Stimulated activated effector memory CD8-positive, alpha-beta T cell treated with anti-CD3 and anti-CD28 coated beads, Interleukin-12 subunit alpha, Interleukin-12 subunit beta, amount 100 ng/mL, for 72 hours (primary cell): Measurements from ENCODE around the gene ARPC4.
A peak's percentile ranks its signal among the peaks of the same experiment; 100 is the strongest.

Experiments used
- ATAC-seq: fragments of 150-1000 bp; cut with Tn5 transposase; 2 replicates; pipeline ENCODE4 v1.10.0; 2021
- DNase-seq, 2 donors: peaks; one replicate each; pipeline ENCODE4 v3.0.0; 2021 to 2022; ENCODE audit warnings: low spot score in 2 of 2
- H3K27ac Mint-ChIP-seq: one replicate; pipeline ENCODE4 v1.8.0; 2022; ENCODE audit warnings: mild to moderate bottlenecking, mixed read lengths
- H3K36me3 Mint-ChIP-seq: one replicate; pipeline ENCODE4 v1.8.0; 2022; ENCODE audit warnings: mild to moderate bottlenecking, mixed read lengths
- H3K4me1 Mint-ChIP-seq: one replicate; pipeline ENCODE4 v1.8.0; 2022; ENCODE audit warnings: mixed read lengths
- H3K4me3 Mint-ChIP-seq: one replicate; pipeline ENCODE4 v1.8.0; 2022; ENCODE audit warnings: mild to moderate bottlenecking, mixed read lengths
- H3K9me3 Mint-ChIP-seq: one replicate; pipeline ENCODE4 v1.8.0; 2022; ENCODE audit warnings: mixed read lengths

Gene ARPC4

DNA sequence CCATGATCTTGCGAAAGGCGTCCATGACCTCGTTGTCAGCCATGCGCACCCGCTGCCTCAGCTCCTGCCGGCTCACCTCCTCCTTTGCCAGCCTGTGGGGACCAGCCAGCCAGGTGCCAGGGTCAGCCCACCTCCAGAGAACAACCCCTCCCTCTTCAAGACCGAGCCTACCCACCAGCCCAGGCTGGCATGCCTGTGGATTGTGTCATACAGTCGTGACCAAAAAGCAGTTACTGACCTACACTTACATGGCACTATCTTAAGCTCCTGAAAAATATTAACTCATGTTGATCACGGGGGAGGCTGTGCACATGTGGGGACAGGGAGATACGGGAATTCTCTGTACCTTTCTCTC lies 12.4 kb upstream of the ARPC4 start:
- H3K4me1 Mint-ChIP-seq, result peaks cover 73% of the 10 kb centered on the region
- peak overlapping the region; percentile 71 for H3K4me3 Mint-ChIP-seq
- H3K36me3 Mint-ChIP-seq, result peaks cover 80% of the 10 kb centered on the region
- DNase-seq, result no peak
- ATAC-seq, result peak; percentile 4
- peak overlapping the region; percentile 99 for H3K27ac Mint-ChIP-seq
- no peaks in the 10 kb centered on the region for H3K9me3 Mint-ChIP-seq

DNA sequence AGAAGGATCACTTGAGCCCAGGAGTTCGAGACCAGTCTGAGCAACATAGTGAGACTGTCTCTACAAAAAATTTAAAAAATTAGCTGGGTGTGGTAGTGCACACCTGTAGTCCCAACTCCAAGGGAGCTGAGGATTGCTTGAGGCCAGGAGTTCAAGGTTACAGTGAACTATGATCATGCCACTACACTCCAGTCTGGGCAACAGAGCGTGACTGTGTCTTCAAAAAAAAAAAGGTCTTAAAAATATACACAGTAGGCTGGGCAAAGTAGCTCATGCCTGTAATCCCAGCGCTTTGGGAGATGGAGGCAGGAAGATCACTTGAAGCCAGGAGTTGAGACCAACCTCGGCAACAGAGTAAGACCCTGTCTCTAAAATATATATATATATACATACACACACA lies 12.0 kb upstream of the ARPC4 start:
- H3K27ac Mint-ChIP-seq, result peak overlapping the region; percentile 99
- peak overlapping the region; percentile 71 for H3K4me3 Mint-ChIP-seq
- peaks cover 85% of the 10 kb centered on the region for H3K36me3 Mint-ChIP-seq
- DNase-seq (no peak), ATAC-seq (no peak)
- no peaks in the 10 kb centered on the region for H3K9me3 Mint-ChIP-seq
- H3K4me1 Mint-ChIP-seq, result peaks cover 73% of the 10 kb centered on the region

DNA sequence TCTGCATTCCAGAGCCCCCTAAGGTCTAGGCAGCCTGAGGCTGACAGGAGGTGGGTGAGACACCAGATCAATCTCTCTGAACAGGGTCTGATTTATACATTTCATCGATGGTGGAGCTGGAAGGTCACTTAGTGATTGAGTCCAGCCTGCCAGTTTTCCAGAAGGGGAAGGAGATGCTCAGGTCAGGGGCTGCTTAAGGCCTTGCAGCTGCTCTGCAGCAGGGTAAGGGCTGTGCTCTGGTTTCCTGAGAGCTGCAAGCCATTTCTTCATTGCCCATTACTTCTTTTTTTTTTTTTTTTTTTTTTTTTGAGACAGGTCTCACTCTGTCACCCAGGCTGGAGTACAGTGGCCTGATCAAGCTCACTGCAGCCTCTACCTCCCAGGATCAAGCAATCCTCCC lies 11.3 kb upstream of the ARPC4 start:
- no peak for ATAC-seq
- no peak for DNase-seq
- Mint-ChIP-seq H3K36me3 (peaks cover 87% of the 10 kb centered on the region), H3K9me3 (no peaks in the 10 kb centered on the region), H3K4me1 (peaks cover 67% of the 10 kb centered on the region), H3K27ac (peak overlapping the region; percentile 99), H3K4me3 (no peak overlapping the region)

DNA sequence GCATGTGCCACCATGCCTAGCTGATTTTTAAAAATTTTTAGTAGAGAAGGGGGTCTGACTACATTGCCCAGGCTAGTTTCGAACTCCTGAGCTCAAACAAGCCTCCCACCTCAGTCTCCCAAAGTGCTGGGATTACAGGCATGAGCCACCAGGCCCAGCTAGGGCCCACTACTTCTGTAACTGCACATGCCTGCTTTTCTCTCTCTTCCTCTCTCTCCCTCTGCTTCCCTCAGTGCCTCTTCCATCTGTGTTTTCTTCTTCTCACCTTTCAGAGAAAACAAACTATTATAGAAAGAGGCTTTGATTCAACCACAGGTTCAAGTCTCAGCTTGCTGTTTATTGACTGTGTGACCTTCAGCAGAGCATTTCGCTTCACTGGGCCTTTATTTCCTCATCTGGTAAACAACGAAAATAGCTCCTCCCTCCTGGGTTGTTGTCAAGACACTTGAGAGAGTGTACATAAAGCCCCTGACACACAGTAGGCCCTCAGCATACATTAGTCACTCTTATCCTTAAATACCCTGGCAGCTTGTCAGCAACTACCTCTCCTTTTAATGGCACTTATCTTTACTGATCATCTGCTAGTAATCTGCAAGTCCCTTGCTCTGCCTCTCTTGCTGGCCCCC lies 10.8 kb upstream of the ARPC4 start:
- no peak overlapping the region for H3K4me3 Mint-ChIP-seq
- H3K27ac Mint-ChIP-seq, result peak overlapping the region; percentile 99
- H3K36me3 Mint-ChIP-seq, result peaks cover 91% of the 10 kb centered on the region
- ATAC-seq, result no peak
- no peak for DNase-seq
- H3K9me3 Mint-ChIP-seq, result no peaks in the 10 kb centered on the region
- peaks cover 62% of the 10 kb centered on the region for H3K4me1 Mint-ChIP-seq

DNA sequence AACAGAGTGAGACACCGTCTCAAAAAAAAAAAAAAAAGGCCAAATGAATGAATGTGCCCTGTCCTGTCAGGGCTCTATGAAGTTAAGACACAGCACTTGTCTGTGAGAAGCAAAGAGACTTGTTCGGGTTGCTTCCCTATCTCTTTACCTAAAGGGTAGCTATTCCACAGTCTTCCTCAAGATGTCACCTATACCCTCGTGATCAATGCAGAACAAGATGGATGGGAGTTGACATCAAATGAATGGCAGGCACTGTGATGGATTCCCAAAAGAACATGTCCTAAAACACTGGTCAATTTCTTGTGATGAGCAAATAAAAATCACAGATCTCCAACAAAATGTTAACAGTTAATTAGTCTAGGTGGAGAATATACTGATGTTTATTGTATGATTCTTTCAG lies 10.1 kb upstream of the ARPC4 start:
- DNase-seq (no peak), ATAC-seq (no peak)
- H3K27ac Mint-ChIP-seq, result peak overlapping the region; percentile 99

DNA sequence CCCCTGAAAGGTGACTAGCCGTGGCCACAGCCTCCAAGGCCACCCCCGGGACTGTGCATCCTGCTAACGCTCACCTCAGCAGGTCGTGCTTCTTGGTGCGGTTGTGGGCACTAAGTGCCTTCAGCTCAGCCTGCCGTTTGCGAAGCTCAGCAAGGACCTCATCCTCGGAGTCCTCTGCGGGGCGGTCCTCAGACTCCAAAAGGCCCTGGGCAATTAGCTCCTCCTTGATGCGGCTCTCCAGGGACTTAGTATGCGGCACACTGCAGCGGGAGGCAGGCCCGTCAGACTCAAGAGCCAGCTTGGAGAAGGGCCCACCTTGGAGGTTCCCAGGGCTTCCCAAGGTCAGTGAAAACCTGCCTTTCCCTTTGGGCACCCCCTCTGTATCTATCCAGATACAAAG lies 8.9 kb upstream of the ARPC4 start:
- Mint-ChIP-seq H3K27ac (no peak overlapping the region), H3K4me3 (no peak overlapping the region), H3K9me3 (no peaks in the 10 kb centered on the region), H3K36me3 (peaks cover 100% of the 10 kb centered on the region), H3K4me1 (peaks cover 52% of the 10 kb centered on the region)
- no peak for ATAC-seq
- DNase-seq, result no peak

More for the DNA sequence above, 10.1 kb upstream of the ARPC4 start:
- H3K4me1 Mint-ChIP-seq, result peaks cover 60% of the 10 kb centered on the region
- H3K36me3 Mint-ChIP-seq, result peaks cover 97% of the 10 kb centered on the region
- H3K4me3 Mint-ChIP-seq, result no peak overlapping the region
- no peaks in the 10 kb centered on the region for H3K9me3 Mint-ChIP-seq

DNA sequence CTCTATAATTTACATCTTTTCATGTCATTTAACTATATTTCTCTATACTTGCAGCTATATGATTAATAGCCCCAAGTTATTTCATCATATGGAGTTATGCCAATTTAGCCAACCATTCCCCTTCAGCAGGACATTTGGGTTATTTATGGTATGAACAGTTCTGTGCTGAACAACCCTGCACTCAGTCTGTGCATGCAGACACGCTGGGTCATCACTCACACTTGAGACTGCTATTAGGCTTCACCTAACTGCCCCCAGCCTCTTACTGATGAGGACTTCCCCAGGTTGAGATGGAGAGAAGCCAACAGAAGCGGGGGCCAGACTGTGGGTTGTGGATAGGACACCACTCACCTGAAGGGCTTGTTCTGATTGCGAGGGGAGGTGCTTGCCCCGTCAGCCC lies 7.9 kb upstream of the ARPC4 start:
- peak overlapping the region; percentile 54 for H3K27ac Mint-ChIP-seq
- no peak for DNase-seq
- ATAC-seq, result no peak
- H3K4me1 Mint-ChIP-seq, result peaks cover 52% of the 10 kb centered on the region
- H3K36me3 Mint-ChIP-seq, result peaks cover 100% of the 10 kb centered on the region
- no peaks in the 10 kb centered on the region for H3K9me3 Mint-ChIP-seq
- no peak overlapping the region for H3K4me3 Mint-ChIP-seq

DNA sequence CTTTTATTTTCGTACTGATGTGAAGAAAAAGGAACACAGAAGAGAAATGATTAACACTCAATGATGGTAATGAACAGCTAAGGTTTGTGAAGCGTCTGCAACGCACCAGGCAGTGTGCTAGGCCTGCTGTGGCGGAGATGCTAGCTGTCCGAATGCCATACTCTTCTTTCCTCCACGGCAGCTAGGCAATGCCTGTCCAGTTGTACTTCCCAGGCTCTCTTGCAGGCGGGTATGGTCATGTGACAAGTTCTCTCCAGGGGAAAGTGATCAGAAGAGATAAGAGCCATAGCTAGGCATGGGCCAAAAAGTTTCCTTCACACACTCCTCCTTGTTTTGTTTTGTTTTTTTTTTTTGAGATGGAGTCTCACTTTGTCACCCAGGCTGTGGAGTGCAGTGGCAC lies 7.3 kb upstream of the ARPC4 start:
- Mint-ChIP-seq H3K4me3 (no peak overlapping the region), H3K36me3 (peaks cover 100% of the 10 kb centered on the region), H3K27ac (peak overlapping the region; percentile 54), H3K4me1 (peaks cover 52% of the 10 kb centered on the region), H3K9me3 (no peaks in the 10 kb centered on the region)
- ATAC-seq (no peak), DNase-seq (no peak)

DNA sequence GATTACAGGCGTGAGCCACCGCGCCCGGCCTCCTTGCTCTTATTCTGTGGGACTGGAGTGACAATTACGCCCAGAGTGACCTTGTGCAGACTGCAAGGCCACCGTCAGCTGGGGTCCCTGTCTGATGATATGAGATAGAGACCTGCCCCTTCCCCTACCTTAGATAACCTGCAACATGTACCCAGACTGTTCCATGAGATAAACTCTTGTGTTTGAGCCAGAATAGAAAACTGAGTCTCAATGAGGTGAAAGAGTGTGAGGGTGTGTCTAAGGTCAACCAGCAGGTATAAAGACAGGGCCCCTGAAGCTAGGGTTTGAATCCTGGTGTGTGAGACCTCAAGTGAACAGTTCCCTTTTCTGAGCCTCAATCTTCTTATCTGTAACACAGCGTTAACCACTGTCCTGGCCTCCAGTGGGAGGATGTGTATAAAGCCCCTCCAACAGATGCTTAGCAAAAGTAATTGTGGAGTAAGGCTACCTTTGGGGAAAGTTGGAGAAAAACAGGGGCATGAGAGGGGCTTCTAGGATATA lies 6.6 kb upstream of the ARPC4 start:
- H3K4me3 Mint-ChIP-seq, result no peak overlapping the region
- H3K4me1 Mint-ChIP-seq, result peaks cover 52% of the 10 kb centered on the region
- H3K27ac Mint-ChIP-seq, result peak overlapping the region; percentile 54
- ATAC-seq, result no peak
- H3K36me3 Mint-ChIP-seq, result peaks cover 94% of the 10 kb centered on the region
- H3K9me3 Mint-ChIP-seq, result no peaks in the 10 kb centered on the region
- no peak for DNase-seq

DNA sequence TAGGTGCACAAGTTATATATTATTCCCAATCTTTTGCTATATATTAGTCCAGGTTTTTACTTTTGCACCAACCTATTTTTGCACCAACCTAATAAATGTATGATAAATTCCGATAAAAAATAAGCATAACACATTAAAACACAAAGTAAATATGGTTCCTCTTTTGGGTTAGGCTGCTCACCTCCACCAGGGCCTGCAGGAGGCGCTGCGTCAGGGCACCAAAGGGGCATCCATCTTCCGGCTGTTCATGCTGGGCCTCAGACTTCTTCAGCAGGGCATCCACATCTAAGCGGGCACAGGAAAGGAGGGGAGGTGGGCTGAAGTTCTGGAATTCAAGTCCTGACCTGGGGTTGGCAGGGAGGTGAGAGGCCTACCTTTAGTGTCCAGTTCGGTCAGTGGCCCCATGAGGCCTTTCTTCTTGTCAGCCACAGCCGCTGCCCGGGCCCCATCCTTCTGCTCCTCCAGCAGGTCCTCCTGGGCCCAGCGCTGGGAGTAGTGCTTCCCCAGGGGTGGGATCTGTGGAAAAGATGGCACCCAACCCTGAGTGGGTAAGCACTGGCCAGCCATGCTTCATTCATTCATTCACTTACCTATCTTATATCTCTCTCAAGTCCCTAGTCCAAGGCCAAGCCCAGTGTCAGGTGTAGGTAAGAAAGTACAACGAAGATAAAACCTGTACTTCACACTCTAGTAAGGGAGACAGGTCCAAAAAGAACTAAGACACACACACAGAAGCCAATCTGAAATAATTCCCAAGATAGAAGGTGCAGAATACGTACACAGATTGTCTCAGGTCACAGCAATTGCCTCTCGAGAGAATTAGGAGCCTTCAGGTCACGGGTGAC lies 5.8 kb upstream of the ARPC4 start:
- H3K36me3 Mint-ChIP-seq, result peaks cover 93% of the 10 kb centered on the region
- peak overlapping the region; percentile 8 for H3K4me3 Mint-ChIP-seq
- DNase-seq, result no peak
- no peaks in the 10 kb centered on the region for H3K9me3 Mint-ChIP-seq
- peaks cover 54% of the 10 kb centered on the region for H3K4me1 Mint-ChIP-seq
- no peak for ATAC-seq
- H3K27ac Mint-ChIP-seq, result peak overlapping the region; percentile 51

DNA sequence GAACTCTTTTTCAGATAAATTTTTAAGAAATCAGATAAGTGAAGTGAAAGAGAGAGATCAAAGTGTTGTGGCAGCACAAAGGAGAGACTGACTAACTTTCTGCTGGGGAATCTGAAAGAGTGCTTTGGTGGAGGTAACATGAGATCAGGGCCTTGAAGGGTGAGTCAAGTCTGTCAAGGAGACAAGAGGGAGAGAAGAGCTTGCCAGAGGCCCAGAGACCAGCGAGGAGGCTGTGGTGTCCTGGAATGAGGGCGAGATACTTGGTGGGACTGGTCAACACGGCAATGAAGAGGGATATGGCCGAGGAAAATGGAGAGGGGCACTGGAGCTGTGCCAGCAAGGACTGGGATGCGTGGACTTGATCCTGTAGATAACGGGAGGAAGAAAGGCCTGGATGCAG lies 5.2 kb upstream of the ARPC4 start:
- H3K9me3 Mint-ChIP-seq, result no peaks in the 10 kb centered on the region
- H3K4me1 Mint-ChIP-seq, result peaks cover 48% of the 10 kb centered on the region
- peaks cover 92% of the 10 kb centered on the region for H3K36me3 Mint-ChIP-seq
- ATAC-seq, result no peak
- DNase-seq, result no peak
- H3K4me3 Mint-ChIP-seq, result peak overlapping the region; percentile 8
- peak overlapping the region; percentile 51 for H3K27ac Mint-ChIP-seq

DNA sequence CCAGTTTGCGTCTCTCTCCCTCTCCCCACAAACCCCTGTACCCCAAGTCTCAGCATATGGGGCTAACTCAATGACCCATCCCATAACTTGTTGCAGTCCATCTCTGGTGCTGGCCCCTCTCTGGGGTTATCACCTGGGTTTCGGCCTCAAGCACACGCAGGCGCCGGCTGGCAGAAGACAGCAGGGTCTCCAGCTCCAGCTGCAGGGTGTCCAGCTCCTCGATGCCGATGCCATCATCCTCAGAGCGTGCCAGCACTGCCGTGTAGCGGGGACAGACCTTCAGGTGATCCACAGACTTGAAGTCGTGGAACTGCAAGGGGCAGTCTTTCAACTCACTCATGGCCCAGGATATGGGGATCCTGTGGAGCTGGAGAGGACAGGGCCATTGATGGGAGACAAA lies 1.8 kb upstream of the ARPC4 start:
- Mint-ChIP-seq H3K4me1 (peaks cover 61% of the 10 kb centered on the region), H3K9me3 (no peaks in the 10 kb centered on the region), H3K36me3 (peaks cover 92% of the 10 kb centered on the region), H3K4me3 (peak overlapping the region; percentile 83), H3K27ac (peak overlapping the region; percentile 100)
- DNase-seq, result no peak
- no peak for ATAC-seq

DNA sequence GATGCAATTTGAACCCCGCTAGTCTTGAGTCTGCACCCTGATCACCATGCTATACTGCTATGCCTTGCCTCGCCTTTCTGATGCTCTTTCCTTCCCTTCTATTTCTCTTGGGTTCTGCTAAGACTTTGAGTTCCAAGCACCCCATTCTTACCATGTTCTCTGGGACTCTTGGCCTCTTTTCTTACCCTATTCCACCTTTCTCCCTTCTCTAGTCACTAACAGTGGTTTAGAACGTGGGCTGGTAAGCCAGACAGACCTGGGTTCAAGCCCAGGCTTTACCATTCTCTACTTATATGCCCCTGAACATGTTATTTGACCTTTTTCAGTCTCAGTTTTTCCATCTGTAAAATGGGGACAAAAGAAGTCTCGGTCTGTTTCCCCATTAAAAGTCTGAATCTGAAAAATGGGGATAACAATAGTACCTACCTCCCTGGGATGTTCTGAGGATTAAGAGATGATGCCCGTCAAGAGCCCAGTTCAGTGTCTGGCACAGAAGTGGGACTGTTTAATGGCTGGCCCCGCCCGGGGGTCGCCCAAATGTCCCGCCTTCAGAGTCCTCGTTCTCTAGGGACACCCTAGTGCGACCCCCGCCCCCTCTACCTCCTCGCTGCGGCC lies 985 bp upstream of the ARPC4 start:
- Mint-ChIP-seq H3K9me3 (no peaks in the 10 kb centered on the region), H3K4me1 (peaks cover 62% of the 10 kb centered on the region), H3K27ac (peak overlapping the region; percentile 100), H3K36me3 (peaks cover 92% of the 10 kb centered on the region), H3K4me3 (peak overlapping the region; percentile 83)
- DNase-seq (no peak), ATAC-seq (no peak)

DNA sequence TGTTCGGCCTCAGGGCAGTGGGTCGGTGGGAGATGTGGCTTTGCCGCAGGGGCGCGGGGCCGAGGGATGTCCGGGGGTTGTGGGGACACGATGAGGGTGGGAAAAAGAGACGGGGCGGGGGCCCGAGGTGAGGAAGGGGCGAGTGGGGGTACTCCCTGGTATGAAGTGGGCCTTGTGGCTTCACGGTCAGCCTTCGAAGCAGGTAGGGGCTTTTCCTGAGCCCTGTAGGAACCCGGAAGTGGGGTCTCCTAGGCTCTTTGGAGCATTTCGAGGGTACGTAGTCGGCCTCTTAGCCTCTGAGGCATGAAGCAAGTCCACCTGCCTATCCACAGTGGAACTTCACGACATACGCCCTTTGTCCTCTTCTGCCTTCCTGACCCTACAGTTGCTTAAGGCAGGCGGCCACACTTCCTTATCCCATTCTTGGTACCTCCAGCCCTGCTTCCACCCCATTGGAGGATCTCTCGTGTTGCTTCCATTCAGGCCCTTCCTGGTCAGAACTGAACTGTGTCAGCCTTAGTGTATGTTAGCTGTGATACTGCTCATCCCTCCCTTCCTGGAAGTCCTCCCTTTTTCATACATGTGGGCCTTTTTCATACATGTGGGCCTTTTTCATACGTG lies 389 bp downstream of the ARPC4 start:
- Mint-ChIP-seq H3K27ac (peak overlapping the region; percentile 100), H3K36me3 (peaks cover 92% of the 10 kb centered on the region), H3K4me1 (peaks cover 63% of the 10 kb centered on the region), H3K9me3 (no peaks in the 10 kb centered on the region), H3K4me3 (peak overlapping the region; percentile 83)
- ATAC-seq (peak; percentile 33), DNase-seq (peak in 1 of 2 donors; percentile 71)

DNA sequence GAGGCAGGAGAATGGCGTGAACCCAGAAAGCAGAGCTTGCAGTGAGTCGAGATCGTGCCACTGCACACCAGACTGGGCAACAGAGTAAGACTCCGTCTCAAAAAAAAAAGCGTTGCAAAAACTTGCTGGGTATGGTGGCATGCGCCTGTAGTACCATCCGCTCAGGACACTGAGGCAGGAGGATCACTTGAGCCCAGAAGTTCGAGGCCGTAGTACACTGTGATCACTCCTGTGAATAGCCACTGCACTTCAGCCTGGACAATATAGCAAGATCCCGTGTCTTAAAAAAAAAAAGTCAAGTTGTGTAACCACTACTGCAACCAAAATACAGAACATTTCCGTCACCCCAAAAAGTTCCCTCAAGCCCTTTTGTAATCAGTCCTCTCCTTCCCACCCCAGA lies 1.5 kb downstream of the ARPC4 start:
- peaks cover 92% of the 10 kb centered on the region for H3K36me3 Mint-ChIP-seq
- H3K4me1 Mint-ChIP-seq, result peaks cover 58% of the 10 kb centered on the region
- peak overlapping the region; percentile 83 for H3K4me3 Mint-ChIP-seq
- DNase-seq (no peak), ATAC-seq (no peak)
- H3K27ac Mint-ChIP-seq, result peak overlapping the region; percentile 100
- H3K9me3 Mint-ChIP-seq, result no peaks in the 10 kb centered on the region
